Neuronal stem cell (in vitro differentiated cells): ENCODE results near the gene CSDE1.

ENCODE experiments used
- DNase-seq: peaks from one replicate; pipeline ENCODE4 v3.0.0-alpha.2; 2013; ENCODE audit warnings: low spot score
- H2AFZ ChIP-seq: one replicate; pipeline ENCODE4 v1.6.1; 2013; ENCODE audit warnings: mild to moderate bottlenecking, low read length, inconsistent platforms
- H2AK5ac ChIP-seq: 2 replicates; pipeline ENCODE4 v1.6.1; 2013; ENCODE audit warnings: low read depth, mild to moderate bottlenecking, inconsistent platforms, low read length, moderate library complexity, mixed read lengths
- H2BK120ac ChIP-seq: 2 replicates; pipeline ENCODE4 v1.6.1; 2013; ENCODE audit warnings: low read depth, mild to moderate bottlenecking, inconsistent platforms, low read length, moderate library complexity, mixed read lengths
- H2BK12ac ChIP-seq: one replicate; pipeline ENCODE4 v1.6.1; 2013; ENCODE audit warnings: low read length, inconsistent platforms
- H2BK15ac ChIP-seq: 2 replicates; pipeline ENCODE4 v1.6.1; 2013; ENCODE audit warnings: mild to moderate bottlenecking, low read length, inconsistent platforms, mixed read lengths
- H2BK5ac ChIP-seq: one replicate; pipeline ENCODE4 v1.6.1; 2013; ENCODE audit warnings: inconsistent platforms, mild to moderate bottlenecking, low read length, moderate library complexity
- H3K14ac ChIP-seq: one replicate; pipeline ENCODE4 v1.6.1; 2013; ENCODE audit warnings: low read length, inconsistent platforms
- H3K18ac ChIP-seq: 2 replicates; pipeline ENCODE4 v1.6.1; 2013; ENCODE audit warnings: low read length, inconsistent platforms
- H3K23ac ChIP-seq: 2 replicates; pipeline ENCODE4 v1.6.1; 2013; ENCODE audit warnings: low read depth, mild to moderate bottlenecking, mixed read lengths, low read length, inconsistent platforms; ENCODE audit not compliant: poor library complexity
- H3K27ac ChIP-seq: replicated peaks from 3 replicates; pipeline ENCODE4 v1.5.1; 2013; ENCODE audit warnings: low read length, inconsistent platforms
- H3K27me3 ChIP-seq, 3 experiments: 2 replicates each; pipeline ENCODE4 v1.6.1; 2013; ENCODE audit warnings: low read length in 3 of 3, mild to moderate bottlenecking in 2 of 3, inconsistent platforms in 1 of 3, low read depth in 1 of 3, mixed read lengths in 1 of 3, moderate library complexity in 1 of 3; ENCODE audit not compliant: control insufficient read depth in 3 of 3, insufficient read depth in 3 of 3
- H3K36me3 ChIP-seq, 2 donors: replicated peaks in 1 of 2; 2 replicates each; pipeline ENCODE4 v1.6.1; 2013; ENCODE audit warnings: low read length in 2 of 2; ENCODE audit not compliant: control insufficient read depth in 2 of 2, insufficient read depth in 2 of 2
- H3K4ac ChIP-seq: 2 replicates; pipeline ENCODE4 v1.6.1; 2013; ENCODE audit warnings: inconsistent platforms, mild to moderate bottlenecking, low read length, moderate library complexity
- H3K4me1 ChIP-seq, 2 donors: 1 replicate in 1 of 2; 2 replicates in 1 of 2; pipeline ENCODE4 v1.6.1; 2013; ENCODE audit warnings: low read length in 2 of 2, low read depth in 1 of 2; ENCODE audit not compliant: control insufficient read depth in 2 of 2, insufficient read depth in 1 of 2
- H3K4me2 ChIP-seq: one replicate; pipeline ENCODE4 v1.6.1; 2013; ENCODE audit warnings: mild to moderate bottlenecking, low read length, inconsistent platforms; ENCODE audit not compliant: insufficient read depth, poor library complexity, severe bottlenecking
- H3K4me3 ChIP-seq, 2 donors: 2 replicates each; pipeline ENCODE4 v1.5.1; 2013; ENCODE audit warnings: low read length in 2 of 2, mild to moderate bottlenecking in 2 of 2, inconsistent platforms in 1 of 2, moderate library complexity in 1 of 2
- H3K79me1 ChIP-seq: one replicate; pipeline ENCODE4 v1.6.1; 2013; ENCODE audit warnings: low read depth, mild to moderate bottlenecking, inconsistent platforms, low read length, moderate library complexity
- H3K9ac ChIP-seq: one replicate; pipeline ENCODE4 v1.6.1; 2013; ENCODE audit warnings: mild to moderate bottlenecking, low read depth, low read length, inconsistent platforms; ENCODE audit not compliant: poor library complexity
- H3K9me3 ChIP-seq, 2 donors: replicated peaks in 1 of 2; 2 replicates each; pipeline versions ENCODE3 to v1.6.1; 2013; ENCODE audit warnings: low read length in 2 of 2, mild to moderate bottlenecking in 2 of 2, inconsistent platforms in 1 of 2, low read depth in 1 of 2, mixed read lengths in 1 of 2, moderate library complexity in 1 of 2; ENCODE audit not compliant: control insufficient read depth in 2 of 2, insufficient read depth in 1 of 2
- H4K8ac ChIP-seq: one replicate; pipeline ENCODE4 v1.6.1; 2013; ENCODE audit warnings: low read depth, mild to moderate bottlenecking, inconsistent platforms, low read length, moderate library complexity
- H4K91ac ChIP-seq: one replicate; pipeline ENCODE4 v1.6.1; 2013; ENCODE audit warnings: low read length, low read depth, mild to moderate bottlenecking, inconsistent platforms; ENCODE audit not compliant: poor library complexity
- WGBS, 2 donors: extraction: QIAGEN DNeasy Blood & Tissue Kit; methylation state at CpG; one replicate each; pipeline ENCODE4 v1.1.7; 2013; ENCODE audit warnings: missing lambda C conversion rate in 2 of 2, mixed read lengths in 1 of 2; ENCODE audit not compliant: insufficient read length in 2 of 2, insufficient replicate concordance in 1 of 2; ENCODE audit errors: extremely low coverage in 2 of 2; 5-methylcytosine and 5-hydroxymethylcytosine counted together

The CSDE1 gene

DNA sequence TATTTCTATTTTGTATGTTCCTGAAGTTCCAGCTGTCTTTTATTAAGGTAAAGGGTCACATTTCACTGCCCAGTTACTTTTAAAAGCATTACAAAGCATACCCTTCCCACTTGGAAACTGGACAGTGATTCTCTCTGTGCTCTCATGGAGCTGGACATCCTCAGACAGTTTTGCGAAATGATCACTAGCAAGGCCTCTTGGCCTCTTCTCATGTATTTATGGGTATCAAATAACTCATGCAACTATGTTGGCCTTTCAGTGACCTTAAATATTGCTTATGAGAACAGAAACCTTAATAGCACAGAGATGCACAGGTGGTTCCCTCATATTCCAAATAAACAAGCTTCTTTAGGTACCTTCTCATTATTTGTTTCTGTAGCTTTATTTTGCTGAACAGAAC lies 54.5 kb downstream of the CSDE1 start:
- Histone ChIP-seq H3K18ac (no peak overlapping the region), H2BK12ac (no peak overlapping the region), H3K9me3 (no peaks in the 10 kb centered on the region), H3K4me3 (no peak overlapping the region), H3K4me2 (no peak overlapping the region), H2BK5ac (no peak overlapping the region), H3K4me1 (no peaks in the 10 kb centered on the region), H3K14ac (no peak overlapping the region), H3K27ac (no peak overlapping the region), H3K4ac (no peak overlapping the region), H3K27me3 (peaks cover 0 to 5% (median 0%) of the 10 kb centered on the region in 3 experiments), H3K79me1 (no peaks in the 10 kb centered on the region), H4K91ac (no peak overlapping the region), H2BK120ac (no peak overlapping the region), H3K9ac (no peak overlapping the region), H3K23ac (no peak overlapping the region), H3K36me3 (peaks cover 4 to 32% of the 10 kb centered on the region in 2 donors), H2BK15ac (no peak overlapping the region), H2AFZ (no peak overlapping the region), H4K8ac (no peak overlapping the region), H2AK5ac (no peak overlapping the region)
- DNase-seq = no peak
- no CpG with 5 or more reads among the region's 1 CpG for WGBS, 2 donors

DNA sequence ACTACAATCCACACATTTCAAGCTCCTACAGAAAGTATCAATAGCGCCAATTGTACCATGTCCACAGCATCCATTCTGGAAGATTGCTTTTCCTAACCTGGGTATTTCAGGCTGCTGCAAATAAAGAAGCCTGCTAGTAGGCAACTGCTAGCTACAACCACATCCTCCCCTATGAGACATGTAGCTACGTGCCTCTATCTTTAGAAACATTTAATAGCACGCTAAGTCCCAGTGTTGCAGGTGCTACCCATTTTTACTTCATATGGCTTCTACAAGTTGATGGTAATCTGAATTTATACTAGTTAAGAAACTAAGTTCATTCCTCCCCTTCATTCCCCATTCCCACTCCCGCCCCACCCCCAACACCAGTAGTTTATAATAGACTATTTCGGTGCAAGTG lies 55.0 kb downstream of the CSDE1 start:
- Histone ChIP-seq H3K27ac (no peak overlapping the region), H2BK12ac (no peak overlapping the region), H3K23ac (no peak overlapping the region), H3K4me2 (no peak overlapping the region), H3K4me3 (no peak overlapping the region), H3K27me3 (peaks cover 0 to 5% (median 0%) of the 10 kb centered on the region in 3 experiments), H3K36me3 (peaks cover 2 to 27% of the 10 kb centered on the region in 2 donors), H4K8ac (no peak overlapping the region), H2BK15ac (no peak overlapping the region), H2AK5ac (no peak overlapping the region), H3K18ac (no peak overlapping the region), H3K9me3 (no peaks in the 10 kb centered on the region), H3K79me1 (no peaks in the 10 kb centered on the region), H2BK5ac (no peak overlapping the region), H3K9ac (no peak overlapping the region), H3K4me1 (no peaks in the 10 kb centered on the region), H3K4ac (no peak overlapping the region), H3K14ac (no peak overlapping the region), H2AFZ (no peak overlapping the region), H4K91ac (no peak overlapping the region), H2BK120ac (no peak overlapping the region)
- no peak for DNase-seq
- no CpG with 5 or more reads among the region's 5 CpGs for WGBS, 2 donors

GRCh38 chr1:114701931-114702330 lies 55.9 kb downstream of the CSDE1 start:
- H3K18ac ChIP-seq = no peak overlapping the region
- H3K4me3 ChIP-seq = no peak overlapping the region
- H3K36me3 ChIP-seq = peaks cover 0 to 19% of the 10 kb centered on the region in 2 donors
- H4K8ac ChIP-seq = no peak overlapping the region
- H3K4ac ChIP-seq = no peak overlapping the region
- no peak overlapping the region for H2AK5ac ChIP-seq
- no peak overlapping the region for H3K14ac ChIP-seq
- no peaks in the 10 kb centered on the region for H3K4me1 ChIP-seq
- H3K27me3 ChIP-seq = peaks cover 0 to 5% (median 0%) of the 10 kb centered on the region in 3 experiments
- no peaks in the 10 kb centered on the region for H3K9me3 ChIP-seq
- H3K79me1 ChIP-seq = no peaks in the 10 kb centered on the region
- no peak overlapping the region for H3K9ac ChIP-seq
- no CpG with 5 or more reads among the region's 2 CpGs for WGBS, 2 donors
- no peak overlapping the region for H3K27ac ChIP-seq
- DNase-seq = no peak
- H2BK12ac ChIP-seq = no peak overlapping the region
- H2AFZ ChIP-seq = no peak overlapping the region
- no peak overlapping the region for H2BK15ac ChIP-seq
- H2BK5ac ChIP-seq = no peak overlapping the region
- H3K23ac ChIP-seq = no peak overlapping the region
- H4K91ac ChIP-seq = no peak overlapping the region
- no peak overlapping the region for H2BK120ac ChIP-seq
- H3K4me2 ChIP-seq = no peak overlapping the region

GRCh38 chr1:114700036-114700600 lies 57.7 kb downstream of the CSDE1 start:
- Histone ChIP-seq H2AFZ (no peak overlapping the region), H2BK120ac (no peak overlapping the region), H2BK15ac (no peak overlapping the region), H3K27ac (no peak overlapping the region), H3K36me3 (peaks cover 0 to 3% of the 10 kb centered on the region in 2 donors), H3K4me3 (no peak overlapping the region), H3K23ac (no peak overlapping the region), H2BK5ac (no peak overlapping the region), H3K4me2 (no peak overlapping the region), H4K91ac (no peak overlapping the region), H2BK12ac (no peak overlapping the region), H3K4ac (no peak overlapping the region), H3K27me3 (peaks cover 0 to 5% (median 0%) of the 10 kb centered on the region in 3 experiments), H4K8ac (no peak overlapping the region), H3K9me3 (no peaks in the 10 kb centered on the region), H2AK5ac (no peak overlapping the region), H3K9ac (no peak overlapping the region), H3K79me1 (no peaks in the 10 kb centered on the region), H3K14ac (no peak overlapping the region), H3K18ac (no peak overlapping the region), H3K4me1 (no peaks in the 10 kb centered on the region)
- no peak for DNase-seq
- WGBS, 2 donors = no CpG with 5 or more reads among the region's 4 CpGs
